ENCODE results near the gene DIP2C.

DIP2C gene

DNA sequence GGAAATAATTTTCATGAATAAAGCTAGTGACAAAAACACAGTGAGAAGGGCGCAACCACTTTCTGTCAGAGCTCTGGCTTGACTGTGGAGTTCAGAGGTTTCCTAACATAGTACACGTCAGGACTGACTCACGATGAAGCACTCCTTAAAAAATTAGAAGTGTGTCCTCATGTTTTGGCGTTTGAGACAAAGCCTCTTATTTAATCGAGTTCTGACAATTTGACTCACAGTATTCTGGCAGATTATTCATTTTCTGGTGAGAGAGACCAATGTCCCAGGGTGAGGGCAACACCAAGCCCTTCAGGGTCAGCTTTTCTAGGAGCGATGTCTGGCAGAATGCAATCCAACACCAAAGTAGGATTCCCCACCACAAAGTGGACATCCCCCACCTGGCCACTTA is 108.7 kb downstream of the DIP2C start:
- no CpG with 5 or more reads among the region's 6 CpGs for WGBS (ENCODE audit: extremely low coverage, insufficient coverage, insufficient read length)
- H3K79me2 ChIP-seq (ENCODE audit: control insufficient read depth, insufficient read depth, low read length, poor library complexity): no peaks in the 10 kb centered on the region
- no peaks in the 10 kb centered on the region for H3K4me1 ChIP-seq (ENCODE audit: control insufficient read depth in 1 of 2, insufficient read depth in 2 of 2, low read length in 2 of 2)
- H3K27ac ChIP-seq (ENCODE audit: low read depth, low read length): no peak overlapping the region
- no peaks in the 10 kb centered on the region for H3K36me3 ChIP-seq (ENCODE audit: control insufficient read depth in 1 of 2, insufficient read depth in 2 of 2, low read length in 2 of 2)
- H4K12ac ChIP-seq (ENCODE audit: low read depth, low read length): no peak overlapping the region
- H3K4me3 ChIP-seq (ENCODE audit: low read depth, low read length): no peak overlapping the region
- H3K14ac ChIP-seq (ENCODE audit: low read length): no peak overlapping the region
- no peak overlapping the region for H2BK120ac ChIP-seq (ENCODE audit: insufficient read depth, low read length, poor library complexity)
- no peak overlapping the region for H4K91ac ChIP-seq (ENCODE audit: low read depth, low read length)
- no peak overlapping the region for H3K4me2 ChIP-seq (ENCODE audit: low read length)
- H2BK5ac ChIP-seq (ENCODE audit: low read depth, low read length, poor library complexity): no peak overlapping the region
- H2AK5ac ChIP-seq (ENCODE audit: low read length): no peak overlapping the region
- H4K8ac ChIP-seq (ENCODE audit: low read depth, low read length): no peak overlapping the region
- H3K23ac ChIP-seq (ENCODE audit: low read length): no peak overlapping the region
- DNase-seq: peak in 1 of 2 donors; percentile 61
- no peaks in the 10 kb centered on the region for H3K79me1 ChIP-seq (ENCODE audit: low read length)
- H3K9me3 ChIP-seq (ENCODE audit: insufficient read depth, low read depth, low read length): no peaks in the 10 kb centered on the region
- H3K9ac ChIP-seq (ENCODE audit: low read length): no peak overlapping the region
- H2AFZ ChIP-seq (ENCODE audit: insufficient read depth, low read length, poor library complexity): no peak overlapping the region
- H3K18ac ChIP-seq (ENCODE audit: low read length): no peak overlapping the region
- no peak overlapping the region for H3K4ac ChIP-seq (ENCODE audit: low read depth, low read length)
- no peak overlapping the region for H2BK12ac ChIP-seq (ENCODE audit: low read length)
- no peaks in the 10 kb centered on the region for H3K27me3 ChIP-seq (ENCODE audit: insufficient read depth, low read length)

DNA sequence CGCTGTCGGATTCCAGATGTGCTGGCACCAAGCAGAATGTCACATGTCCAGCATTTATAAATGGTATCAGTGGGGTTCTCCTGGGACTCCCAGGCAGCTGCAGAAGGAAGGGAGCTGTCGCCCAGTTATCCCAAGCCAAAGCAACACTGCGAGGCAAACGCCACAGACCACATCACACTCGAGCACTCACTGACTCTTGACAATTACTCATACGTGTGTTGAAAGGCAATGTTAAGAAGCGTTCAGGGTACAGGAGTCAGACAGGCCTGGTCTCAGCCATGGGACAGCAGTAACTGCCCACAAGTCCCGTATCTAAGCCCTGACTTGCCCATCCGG is 113.4 kb downstream of the DIP2C start:
- Histone ChIP-seq H3K23ac (ENCODE audit: low read length) (no peak overlapping the region), H3K79me2 (ENCODE audit: control insufficient read depth, insufficient read depth, low read length, poor library complexity) (no peaks in the 10 kb centered on the region), H3K4me1 (ENCODE audit: control insufficient read depth in 1 of 2, insufficient read depth in 2 of 2, low read length in 2 of 2) (peaks cover 8 to 14% of the 10 kb centered on the region in 2 experiments), H2BK120ac (ENCODE audit: insufficient read depth, low read length, poor library complexity) (no peak overlapping the region), H2BK5ac (ENCODE audit: low read depth, low read length, poor library complexity) (no peak overlapping the region), H2BK12ac (ENCODE audit: low read length) (no peak overlapping the region), H3K14ac (ENCODE audit: low read length) (no peak overlapping the region), H2AFZ (ENCODE audit: insufficient read depth, low read length, poor library complexity) (no peak overlapping the region), H3K4me2 (ENCODE audit: low read length) (no peak overlapping the region), H4K8ac (ENCODE audit: low read depth, low read length) (no peak overlapping the region), H3K79me1 (ENCODE audit: low read length) (no peaks in the 10 kb centered on the region), H3K36me3 (ENCODE audit: control insufficient read depth in 1 of 2, insufficient read depth in 2 of 2, low read length in 2 of 2) (no peaks in the 10 kb centered on the region), H3K9me3 (ENCODE audit: insufficient read depth, low read depth, low read length) (no peaks in the 10 kb centered on the region), H3K4me3 (ENCODE audit: low read depth, low read length) (no peak overlapping the region), H3K27me3 (ENCODE audit: insufficient read depth, low read length) (no peaks in the 10 kb centered on the region), H3K4ac (ENCODE audit: low read depth, low read length) (no peak overlapping the region), H4K12ac (ENCODE audit: low read depth, low read length) (no peak overlapping the region), H4K91ac (ENCODE audit: low read depth, low read length) (no peak overlapping the region), H3K18ac (ENCODE audit: low read length) (no peak overlapping the region), H2AK5ac (ENCODE audit: low read length) (no peak overlapping the region), H3K27ac (ENCODE audit: low read depth, low read length) (no peak overlapping the region), H3K9ac (ENCODE audit: low read length) (no peak overlapping the region)
- no peak for DNase-seq
- WGBS (ENCODE audit: extremely low coverage, insufficient coverage, insufficient read length): no CpG with 5 or more reads among the region's 10 CpGs

DNA sequence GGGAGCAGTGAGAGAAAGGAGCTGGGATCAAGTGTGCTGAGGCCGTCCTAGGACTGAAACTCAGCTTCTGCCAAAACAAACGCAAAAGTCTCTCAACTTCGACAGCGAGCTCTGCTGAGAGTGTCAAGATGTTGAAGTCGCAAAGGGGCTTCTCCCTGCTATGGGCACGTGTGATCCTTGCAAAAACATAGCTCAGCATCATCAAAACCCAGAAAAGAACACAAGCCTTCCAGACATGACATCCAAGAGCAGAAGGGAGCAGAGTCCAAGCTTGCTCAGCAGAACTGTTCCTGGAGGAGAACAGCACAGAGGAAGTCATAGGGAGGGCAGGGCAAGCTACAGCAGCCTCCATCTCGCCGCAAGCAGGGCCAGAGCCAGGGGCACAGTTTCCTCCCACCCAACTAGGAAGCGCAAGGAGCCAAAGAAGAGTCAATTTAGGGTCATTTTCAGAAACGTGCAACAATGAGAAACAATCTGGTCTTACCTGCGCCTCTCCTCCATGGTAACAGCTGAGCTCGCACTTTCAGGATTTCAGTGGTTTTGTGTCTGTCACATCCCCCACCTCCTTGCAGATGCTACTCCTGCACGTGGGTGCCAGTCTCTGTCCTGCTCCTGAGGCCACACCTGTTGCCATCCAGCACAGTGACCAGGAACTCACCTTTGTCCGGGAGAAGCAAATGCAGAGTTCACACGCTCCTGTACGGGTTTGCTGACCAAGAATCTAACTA is 113.9 kb downstream of the DIP2C start:
- no peak overlapping the region for H3K4me2 ChIP-seq (ENCODE audit: low read length)
- no peak for DNase-seq
- H4K91ac ChIP-seq (ENCODE audit: low read depth, low read length): no peak overlapping the region
- no peaks in the 10 kb centered on the region for H3K79me2 ChIP-seq (ENCODE audit: control insufficient read depth, insufficient read depth, low read length, poor library complexity)
- H3K23ac ChIP-seq (ENCODE audit: low read length): no peak overlapping the region
- no peaks in the 10 kb centered on the region for H3K27me3 ChIP-seq (ENCODE audit: insufficient read depth, low read length)
- no peak overlapping the region for H2AK5ac ChIP-seq (ENCODE audit: low read length)
- no peak overlapping the region for H3K18ac ChIP-seq (ENCODE audit: low read length)
- no peaks in the 10 kb centered on the region for H3K36me3 ChIP-seq (ENCODE audit: control insufficient read depth in 1 of 2, insufficient read depth in 2 of 2, low read length in 2 of 2)
- no peak overlapping the region for H4K12ac ChIP-seq (ENCODE audit: low read depth, low read length)
- no peak overlapping the region for H4K8ac ChIP-seq (ENCODE audit: low read depth, low read length)
- no peak overlapping the region for H3K27ac ChIP-seq (ENCODE audit: low read depth, low read length)
- peaks cover 12 to 19% of the 10 kb centered on the region in 2 experiments for H3K4me1 ChIP-seq (ENCODE audit: control insufficient read depth in 1 of 2, insufficient read depth in 2 of 2, low read length in 2 of 2)
- H3K4me3 ChIP-seq (ENCODE audit: low read depth, low read length): no peak overlapping the region
- H2BK12ac ChIP-seq (ENCODE audit: low read length): no peak overlapping the region
- no peak overlapping the region for H2BK5ac ChIP-seq (ENCODE audit: low read depth, low read length, poor library complexity)
- H3K4ac ChIP-seq (ENCODE audit: low read depth, low read length): no peak overlapping the region
- H3K14ac ChIP-seq (ENCODE audit: low read length): no peak overlapping the region
- H3K79me1 ChIP-seq (ENCODE audit: low read length): no peaks in the 10 kb centered on the region
- no CpG with 5 or more reads among the region's 16 CpGs for WGBS (ENCODE audit: extremely low coverage, insufficient coverage, insufficient read length)
- H3K9ac ChIP-seq (ENCODE audit: low read length): no peak overlapping the region
- no peak overlapping the region for H2BK120ac ChIP-seq (ENCODE audit: insufficient read depth, low read length, poor library complexity)
- no peak overlapping the region for H2AFZ ChIP-seq (ENCODE audit: insufficient read depth, low read length, poor library complexity)
- no peaks in the 10 kb centered on the region for H3K9me3 ChIP-seq (ENCODE audit: insufficient read depth, low read depth, low read length)

DNA sequence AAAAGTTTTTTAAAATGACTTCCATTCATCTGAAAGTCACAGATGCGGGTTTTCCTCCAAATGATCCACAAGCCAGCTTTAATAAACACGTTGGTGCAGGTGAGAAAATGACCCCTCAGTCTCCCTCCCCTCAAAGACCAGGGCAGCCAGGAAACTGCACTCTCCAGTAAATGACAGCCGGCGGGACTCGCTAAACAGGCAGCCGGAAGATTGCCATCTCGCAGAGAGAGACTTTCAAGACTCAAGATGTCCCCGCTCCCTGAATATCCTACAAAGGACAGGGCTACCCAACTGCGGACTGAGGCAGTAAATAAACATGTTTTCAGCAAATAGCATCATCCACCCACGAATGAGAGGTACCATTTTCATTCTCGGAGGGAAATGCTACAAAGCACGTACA is 116.8 kb downstream of the DIP2C start:
- H2AFZ ChIP-seq (ENCODE audit: insufficient read depth, low read length, poor library complexity): no peak overlapping the region
- no peak overlapping the region for H3K23ac ChIP-seq (ENCODE audit: low read length)
- H3K18ac ChIP-seq (ENCODE audit: low read length): no peak overlapping the region
- H3K27ac ChIP-seq (ENCODE audit: low read depth, low read length): no peak overlapping the region
- H3K36me3 ChIP-seq (ENCODE audit: control insufficient read depth in 1 of 2, insufficient read depth in 2 of 2, low read length in 2 of 2): no peaks in the 10 kb centered on the region
- H3K4me3 ChIP-seq (ENCODE audit: low read depth, low read length): no peak overlapping the region
- no peak overlapping the region for H2BK5ac ChIP-seq (ENCODE audit: low read depth, low read length, poor library complexity)
- peaks cover 12 to 23% of the 10 kb centered on the region in 2 experiments for H3K4me1 ChIP-seq (ENCODE audit: control insufficient read depth in 1 of 2, insufficient read depth in 2 of 2, low read length in 2 of 2)
- no peak overlapping the region for H4K12ac ChIP-seq (ENCODE audit: low read depth, low read length)
- peak in 1 of 2 donors; percentile 29 for DNase-seq
- H3K79me2 ChIP-seq (ENCODE audit: control insufficient read depth, insufficient read depth, low read length, poor library complexity): no peaks in the 10 kb centered on the region
- no peak overlapping the region for H4K91ac ChIP-seq (ENCODE audit: low read depth, low read length)
- H3K9ac ChIP-seq (ENCODE audit: low read length): no peak overlapping the region
- H3K9me3 ChIP-seq (ENCODE audit: insufficient read depth, low read depth, low read length): peaks cover 2% of the 10 kb centered on the region
- no peak overlapping the region for H2BK12ac ChIP-seq (ENCODE audit: low read length)
- peak overlapping the region; percentile 20 for H3K4me2 ChIP-seq (ENCODE audit: low read length)
- H4K8ac ChIP-seq (ENCODE audit: low read depth, low read length): no peak overlapping the region
- no peak overlapping the region for H2AK5ac ChIP-seq (ENCODE audit: low read length)
- no peak overlapping the region for H2BK120ac ChIP-seq (ENCODE audit: insufficient read depth, low read length, poor library complexity)
- H3K27me3 ChIP-seq (ENCODE audit: insufficient read depth, low read length): no peaks in the 10 kb centered on the region
- H3K4ac ChIP-seq (ENCODE audit: low read depth, low read length): no peak overlapping the region
- no CpG with 5 or more reads among the region's 12 CpGs for WGBS (ENCODE audit: extremely low coverage, insufficient coverage, insufficient read length)
- H3K79me1 ChIP-seq (ENCODE audit: low read length): no peaks in the 10 kb centered on the region
- no peak overlapping the region for H3K14ac ChIP-seq (ENCODE audit: low read length)

Measured in trophoblast cell (in vitro differentiated cells and primary cell).